SK-N-SH (cell line): ENCODE measurements around the gene AXL. TPM values are rescaled to one million over a fixed set of nuclear protein-coding genes. Genes with fewer than 3 reads are reported as not detected.

Experiments
- CTCF ChIA-PET: fragments of 300-600, 350-600 bp; formaldehyde crosslinking; extraction: SDS; loops from one replicate; lab custom pipeline; 2021; lab: Yijun Ruan, JAX
- POLR2A ChIA-PET: fragments of 350-600 bp; sonication (Branson Sonifier 250); formaldehyde crosslinking; extraction: SDS; loops from one replicate; lab custom pipeline; 2020; ENCODE audit warnings: antibody characterized with exemption, inconsistent platforms; lab: Yijun Ruan, JAX
- DNase-seq: peaks from one replicate; pipeline ENCODE4 v3.0.0; 2012
- H2AFZ ChIP-seq: fragments of 200-600 bp; sonication (generic); 2 replicates; pipeline ENCODE4 v1.8.1; 2016; ENCODE audit warnings: antibody characterized with exemption, mild to moderate bottlenecking, low read depth
- H3F3A ChIP-seq: fragments of 200-600 bp; sonication (generic); replicated peaks from 2 replicates; pipeline ENCODE3; 2016; ENCODE audit warnings: antibody characterized with exemption, mild to moderate bottlenecking; ENCODE audit not compliant: insufficient read depth
- H3K27ac ChIP-seq, 2 experiments: fragments of 200-500 bp in 1 of 2; fragments of 200-600 bp in 1 of 2; sonication (Bioruptor generic) in 1 of 2; sonication (generic), shearing (Covaris generic) in 1 of 2; 2 replicates each; pipeline versions ENCODE4 v1.5.1 to v1.6.1; 2014 to 2016; ENCODE audit warnings: low read depth in 2 of 2, inconsistent platforms in 1 of 2, low read length in 1 of 2, mild to moderate bottlenecking in 1 of 2, mixed read lengths in 1 of 2
- H3K27me3 ChIP-seq: fragments of 200-600 bp; sonication (generic), shearing (Covaris generic); 2 replicates; pipeline ENCODE4 v1.6.1; 2016; ENCODE audit warnings: mixed run types; ENCODE audit not compliant: insufficient read depth
- H3K36me3 ChIP-seq, 2 experiments: fragments of 200-500 bp in 1 of 2; fragments of 200-600 bp in 1 of 2; sonication (Bioruptor generic) in 1 of 2; sonication (generic) in 1 of 2; replicated peaks in 1 of 2; 2 replicates each; pipeline versions ENCODE3 to v1.5.1; 2014 to 2016; ENCODE audit warnings: low read length in 1 of 2, mild to moderate bottlenecking in 1 of 2; ENCODE audit not compliant: insufficient read depth in 2 of 2, control insufficient read depth in 1 of 2
- H3K4me1 ChIP-seq, 2 experiments: fragments of 200-500 bp in 1 of 2; fragments of 200-600 bp in 1 of 2; sonication (Bioruptor generic) in 1 of 2; sonication (generic), shearing (Covaris generic) in 1 of 2; 2 replicates each; pipeline versions ENCODE4 v1.5.1 to v1.6.1; 2014 to 2016; ENCODE audit warnings: low read depth in 1 of 2, low read length in 1 of 2, mixed run types in 1 of 2; ENCODE audit not compliant: insufficient read depth in 2 of 2, control insufficient read depth in 1 of 2
- H3K4me2 ChIP-seq: fragments of 200-600 bp; sonication (generic), shearing (Covaris generic); 2 replicates; pipeline ENCODE4 v1.6.1; 2017; ENCODE audit warnings: mixed run types
- H3K4me3 ChIP-seq, 2 experiments: fragments of 200-500 bp in 1 of 2; fragments of 200-600 bp in 1 of 2; sonication (Bioruptor generic) in 1 of 2; sonication (generic), shearing (Covaris generic) in 1 of 2; 2 replicates each; pipeline versions ENCODE4 v1.5.1 to v1.8.1; 2014 to 2016; ENCODE audit warnings: low read depth in 2 of 2, inconsistent platforms in 1 of 2, low read length in 1 of 2, mild to moderate bottlenecking in 1 of 2, mixed read lengths in 1 of 2, moderate library complexity in 1 of 2
- H3K79me2 ChIP-seq: fragments of 200-600 bp; sonication (generic); 2 replicates; pipeline ENCODE4 v1.8.1; 2017; ENCODE audit warnings: mild to moderate bottlenecking; ENCODE audit not compliant: insufficient read depth
- H3K9ac ChIP-seq: fragments of 200-600 bp; sonication (generic); 2 replicates; pipeline ENCODE4 v1.6.1; 2017; ENCODE audit warnings: mixed run types
- H3K9me2 ChIP-seq: fragments of 200-600 bp; sonication (generic); 2 replicates; pipeline ENCODE4 v1.6.1; 2017; ENCODE audit warnings: mixed run types
- H3K9me3 ChIP-seq: fragments of 200-600 bp; sonication (generic); 2 replicates; pipeline ENCODE4 v1.6.1; 2017; ENCODE audit warnings: mixed run types, mild to moderate bottlenecking, moderate library complexity
- H4K20me1 ChIP-seq: fragments of 200-600 bp; sonication (generic); 2 replicates; pipeline ENCODE4 v1.6.1; 2017; ENCODE audit warnings: mild to moderate bottlenecking, mixed run types; ENCODE audit not compliant: insufficient read depth
- CHD2 ChIP-seq: fragments of 150-350 bp; IDR thresholded peaks from 2 replicates; pipeline ENCODE4 v1.6.1; 2018; ENCODE audit warnings: low read length; ENCODE audit not compliant: partially characterized antibody
- CTCF ChIP-seq: fragments of 200-600 bp; sonication (generic); IDR thresholded peaks from 2 replicates; pipeline ENCODE4 v1.6.1; 2017; ENCODE audit warnings: antibody characterized with exemption, mild to moderate bottlenecking, moderate library complexity
- EP300 ChIP-seq, 2 experiments: IDR thresholded peaks; 2 replicates each; pipeline versions ENCODE4 v1.4.0 to v1.6.1; 2012; ENCODE audit warnings: borderline replicate concordance in 1 of 2, low read depth in 1 of 2, low read length in 1 of 2
- EZH2phosphoT487 ChIP-seq: fragments of 200-600 bp; sonication (generic); IDR thresholded peaks from 2 replicates; pipeline ENCODE4 v1.6.1; 2017; ENCODE audit warnings: low read depth, mixed run types, mild to moderate bottlenecking, antibody characterized with exemption, moderate library complexity, borderline replicate concordance
- FOSL2 ChIP-seq: IDR thresholded peaks from 2 replicates; pipeline ENCODE4 v1.4.0; 2012; ENCODE audit warnings: low read depth, mild to moderate bottlenecking, moderate library complexity, borderline replicate concordance
- FOXJ3 ChIP-seq: sonication (generic); formaldehyde crosslinking; IDR thresholded peaks from 2 replicates; pipeline ENCODE4 v1.5.1; 2020; ENCODE audit warnings: mild to moderate bottlenecking, missing genetic modification reagents
- FOXM1 ChIP-seq: IDR thresholded peaks from 2 replicates; pipeline ENCODE4 v1.4.0; 2012; ENCODE audit warnings: low read depth, mild to moderate bottlenecking
- GATA2 ChIP-seq: sonication (generic); formaldehyde crosslinking; IDR thresholded peaks from 2 replicates; pipeline ENCODE4 v1.5.0; 2020; ENCODE audit warnings: mild to moderate bottlenecking, missing genetic modification reagents
- MAX ChIP-seq: IDR thresholded peaks from 2 replicates; pipeline ENCODE4 v1.4.0; 2012; ENCODE audit warnings: low read depth
- NRF1 ChIP-seq: IDR thresholded peaks from 2 replicates; pipeline ENCODE4 v1.6.1; 2012; ENCODE audit warnings: low read depth, mild to moderate bottlenecking, low read length
- PBX3 ChIP-seq: IDR thresholded peaks from 2 replicates; pipeline ENCODE4; 2012
- RAD21 ChIP-seq: IDR thresholded peaks from 2 replicates; pipeline ENCODE4 v1.6.1; 2012; ENCODE audit warnings: mild to moderate bottlenecking, low read length
- RCOR1 ChIP-seq: fragments of 150-350 bp; IDR thresholded peaks from 2 replicates; pipeline ENCODE4 v1.6.1; 2017; ENCODE audit warnings: antibody characterized with exemption, low read length
- SIN3A ChIP-seq: IDR thresholded peaks from 2 replicates; pipeline ENCODE4 v1.6.1; 2012; ENCODE audit warnings: low read depth, mild to moderate bottlenecking, low read length, moderate library complexity, borderline replicate concordance
- SMC3 ChIP-seq: IDR thresholded peaks from 2 replicates; pipeline ENCODE4 v1.6.1; 2012; ENCODE audit warnings: low read depth, low read length, improper control_type of control experiment
- TCF12 ChIP-seq: IDR thresholded peaks from 2 replicates; pipeline ENCODE4 v1.4.0; 2012
- TEAD4 ChIP-seq: IDR thresholded peaks from 2 replicates; pipeline ENCODE4 v1.4.0; 2012; ENCODE audit warnings: mild to moderate bottlenecking, borderline replicate concordance; ENCODE audit not compliant: insufficient read depth
- YY1 ChIP-seq: IDR thresholded peaks from 2 replicates; pipeline ENCODE4 v1.4.0; 2012; ENCODE audit warnings: low read depth, mild to moderate bottlenecking
- polyA plus RNA-seq, 3 experiments: library from polyadenylated mRNA; depleted of rRNA; stranded (reverse); fragments of >200 nt; gene quantifications; 2 replicates each; pipeline ENCODE4 v1.2.3, GENCODE V29; 2012
- TF ChIP-seq, protein P1 (sequence below): IDR thresholded peaks from 2 replicates; pipeline ENCODE4 v1.6.1; 2012; ENCODE audit warnings: mild to moderate bottlenecking, low read depth, low read length, moderate library complexity
- TF ChIP-seq, protein P2 (sequence below): IDR thresholded peaks from 2 replicates; pipeline ENCODE4 v1.4.0; 2012; ENCODE audit warnings: low read depth, borderline replicate concordance

Gene AXL
- polyA plus RNA-seq, 1 of the 3 experiments (the other 2 are of a cell fraction), result 82.6 TPM

- TF ChIP-seq, protein P1, sequence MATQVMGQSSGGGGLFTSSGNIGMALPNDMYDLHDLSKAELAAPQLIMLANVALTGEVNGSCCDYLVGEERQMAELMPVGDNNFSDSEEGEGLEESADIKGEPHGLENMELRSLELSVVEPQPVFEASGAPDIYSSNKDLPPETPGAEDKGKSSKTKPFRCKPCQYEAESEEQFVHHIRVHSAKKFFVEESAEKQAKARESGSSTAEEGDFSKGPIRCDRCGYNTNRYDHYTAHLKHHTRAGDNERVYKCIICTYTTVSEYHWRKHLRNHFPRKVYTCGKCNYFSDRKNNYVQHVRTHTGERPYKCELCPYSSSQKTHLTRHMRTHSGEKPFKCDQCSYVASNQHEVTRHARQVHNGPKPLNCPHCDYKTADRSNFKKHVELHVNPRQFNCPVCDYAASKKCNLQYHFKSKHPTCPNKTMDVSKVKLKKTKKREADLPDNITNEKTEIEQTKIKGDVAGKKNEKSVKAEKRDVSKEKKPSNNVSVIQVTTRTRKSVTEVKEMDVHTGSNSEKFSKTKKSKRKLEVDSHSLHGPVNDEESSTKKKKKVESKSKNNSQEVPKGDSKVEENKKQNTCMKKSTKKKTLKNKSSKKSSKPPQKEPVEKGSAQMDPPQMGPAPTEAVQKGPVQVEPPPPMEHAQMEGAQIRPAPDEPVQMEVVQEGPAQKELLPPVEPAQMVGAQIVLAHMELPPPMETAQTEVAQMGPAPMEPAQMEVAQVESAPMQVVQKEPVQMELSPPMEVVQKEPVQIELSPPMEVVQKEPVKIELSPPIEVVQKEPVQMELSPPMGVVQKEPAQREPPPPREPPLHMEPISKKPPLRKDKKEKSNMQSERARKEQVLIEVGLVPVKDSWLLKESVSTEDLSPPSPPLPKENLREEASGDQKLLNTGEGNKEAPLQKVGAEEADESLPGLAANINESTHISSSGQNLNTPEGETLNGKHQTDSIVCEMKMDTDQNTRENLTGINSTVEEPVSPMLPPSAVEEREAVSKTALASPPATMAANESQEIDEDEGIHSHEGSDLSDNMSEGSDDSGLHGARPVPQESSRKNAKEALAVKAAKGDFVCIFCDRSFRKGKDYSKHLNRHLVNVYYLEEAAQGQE, result no peak
Observed at GRCh38 chr19:41253660-41254059, 34.6 kb downstream of the AXL start (continued).

GRCh38 chr19:41255171-41255570 lies 36.1 kb downstream of the AXL start:
- H3K9me3 ChIP-seq, result no peaks in the 10 kb centered on the region
- POLR2A ChIA-PET, result no interaction called here
- H3K27ac ChIP-seq, result no peak overlapping the region; a peak in 1 of 4 replicates
- H3F3A ChIP-seq, result peaks cover 68% of the 10 kb centered on the region
- H3K4me1 ChIP-seq, result no peaks in the 10 kb centered on the region
- no peak overlapping the region for H3K9ac ChIP-seq
- H3K4me2 ChIP-seq, result no peak overlapping the region
- CTCF ChIA-PET, result no interaction called here
- H3K36me3 ChIP-seq, result peaks cover 47 to 82% of the 10 kb centered on the region in 2 experiments
- no peak for TF ChIP-seq CTCF
- no peak for TF ChIP-seq EP300 (IDR thresholded peaks at IDR 0.05; ENCODE audit: borderline replicate concordance in 1 of 2, low read depth in 1 of 2, low read length in 1 of 2)
- no peak for TF ChIP-seq RAD21
- TF ChIP-seq FOXJ3 (CRISPR knock-in tag), result no peak
- no peak for TF ChIP-seq YY1
- TF ChIP-seq, protein P2, sequence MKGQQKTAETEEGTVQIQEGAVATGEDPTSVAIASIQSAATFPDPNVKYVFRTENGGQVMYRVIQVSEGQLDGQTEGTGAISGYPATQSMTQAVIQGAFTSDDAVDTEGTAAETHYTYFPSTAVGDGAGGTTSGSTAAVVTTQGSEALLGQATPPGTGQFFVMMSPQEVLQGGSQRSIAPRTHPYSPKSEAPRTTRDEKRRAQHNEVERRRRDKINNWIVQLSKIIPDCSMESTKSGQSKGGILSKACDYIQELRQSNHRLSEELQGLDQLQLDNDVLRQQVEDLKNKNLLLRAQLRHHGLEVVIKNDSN, result no peak
- TF ChIP-seq SIN3A, result no peak
- no peak for TF ChIP-seq GATA2 (CRISPR knock-in tag)
- no peak for TF ChIP-seq PBX3
- no peak for TF ChIP-seq MAX
- TF ChIP-seq EZH2phosphoT487, result no peak
- TF ChIP-seq CHD2, result no peak
- TF ChIP-seq TEAD4, result no peak
- no peak for TF ChIP-seq FOSL2
- TF ChIP-seq NRF1, result no peak
- no peak for TF ChIP-seq FOXM1
- no peak for TF ChIP-seq SMC3
- TF ChIP-seq TCF12, result no peak
- no peak for TF ChIP-seq RCOR1
- H3K79me2 ChIP-seq, result peaks cover 17% of the 10 kb centered on the region; the same call in 1 of the 2 replicates
- H3K9me2 ChIP-seq, result no peaks in the 10 kb centered on the region
- no peaks in the 10 kb centered on the region for H4K20me1 ChIP-seq
- no peak for DNase-seq
- no peak overlapping the region for H2AFZ ChIP-seq
- H3K4me3 ChIP-seq, result no peak overlapping the region
- H3K27me3 ChIP-seq, result no peaks in the 10 kb centered on the region
